GM12878 (cell line): ENCODE measurements around the gene RNF113B.

Experiments used
- CEBPB ChIP-seq, 2 experiments: fragments of 150-350 bp in 1 of 2; IDR thresholded peaks; 2 replicates each; pipeline ENCODE4 v1.6.1; 2012 to 2014; ENCODE audit warnings: low read depth in 2 of 2, low read length in 2 of 2, borderline replicate concordance in 1 of 2, inconsistent platforms in 1 of 2
- CREB1 ChIP-seq: IDR thresholded peaks from 2 replicates; pipeline ENCODE4 v1.6.1; 2012; ENCODE audit warnings: low read depth, mild to moderate bottlenecking, inconsistent platforms
- POLR2A ChIP-seq: IDR thresholded peaks from 2 replicates; pipeline ENCODE4 v1.6.1; 2011; ENCODE audit warnings: low read depth, mild to moderate bottlenecking, low read length
- POLR2AphosphoS2 ChIP-seq: IDR thresholded peaks from 2 replicates; pipeline ENCODE4 v1.6.1; 2011; ENCODE audit warnings: low read depth, mild to moderate bottlenecking, low read length, improper control_type of control experiment, moderate library complexity
- POLR2AphosphoS5 ChIP-seq: IDR thresholded peaks from 2 replicates; pipeline ENCODE4 v1.6.1; 2011; ENCODE audit warnings: mild to moderate bottlenecking, low read length, inconsistent platforms
- RFX5 ChIP-seq: IDR thresholded peaks from 2 replicates; pipeline ENCODE4 v1.6.1; 2011; ENCODE audit warnings: low read depth, low read length, improper control_type of control experiment
- ZNF274 ChIP-seq: IDR thresholded peaks from one replicate; pipeline ENCODE4 v1.8.0; 2011; ENCODE audit not compliant: insufficient read length, insufficient read depth
- TF ChIP-seq, protein P1 (sequence below): fragments of 150-350 bp; IDR thresholded peaks from 2 replicates; pipeline ENCODE4 v1.6.1; 2016; ENCODE audit warnings: low read depth, low read length
- TF ChIP-seq, protein P2 (sequence below), 3 experiments: IDR thresholded peaks in 2 of 3; conservative IDR thresholded peaks in 1 of 3; 2 replicates each; pipeline ENCODE4 v1.5.1; 2011; ENCODE audit warnings: low read depth in 3 of 3, low read length in 3 of 3, mild to moderate bottlenecking in 3 of 3, control low read depth in 2 of 3, moderate library complexity in 2 of 3, inconsistent platforms in 1 of 3, mixed read lengths in 1 of 3; ENCODE audit not compliant: control insufficient read depth in 2 of 3, insufficient read depth in 1 of 3; ENCODE audit errors: extremely low read depth in 1 of 3

DNA sequence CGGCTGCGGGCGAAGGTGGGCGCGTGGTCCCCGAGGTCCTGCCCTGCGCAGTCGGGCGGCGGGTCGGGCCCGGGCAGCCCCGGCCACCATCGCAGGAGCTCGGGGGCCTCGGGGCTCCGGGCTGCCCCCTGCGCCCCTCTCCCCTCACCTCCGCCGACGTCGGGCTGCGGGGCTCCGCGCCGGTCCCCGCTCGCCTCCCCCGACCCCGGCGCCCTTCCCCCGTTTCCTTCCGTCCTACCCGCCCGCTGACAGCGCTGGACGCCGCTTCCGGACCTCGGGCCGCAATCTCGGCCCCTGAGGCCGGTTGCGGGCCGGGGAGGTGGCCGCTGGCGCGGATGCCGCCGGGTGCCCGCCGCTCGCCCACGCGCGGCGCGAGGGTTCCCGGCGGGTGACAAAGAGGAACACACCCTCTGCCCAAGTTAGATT lies 33.5 kb downstream of the RNF113B start:
- no peak for TF ChIP-seq ZNF274
- TF ChIP-seq, protein P1, sequence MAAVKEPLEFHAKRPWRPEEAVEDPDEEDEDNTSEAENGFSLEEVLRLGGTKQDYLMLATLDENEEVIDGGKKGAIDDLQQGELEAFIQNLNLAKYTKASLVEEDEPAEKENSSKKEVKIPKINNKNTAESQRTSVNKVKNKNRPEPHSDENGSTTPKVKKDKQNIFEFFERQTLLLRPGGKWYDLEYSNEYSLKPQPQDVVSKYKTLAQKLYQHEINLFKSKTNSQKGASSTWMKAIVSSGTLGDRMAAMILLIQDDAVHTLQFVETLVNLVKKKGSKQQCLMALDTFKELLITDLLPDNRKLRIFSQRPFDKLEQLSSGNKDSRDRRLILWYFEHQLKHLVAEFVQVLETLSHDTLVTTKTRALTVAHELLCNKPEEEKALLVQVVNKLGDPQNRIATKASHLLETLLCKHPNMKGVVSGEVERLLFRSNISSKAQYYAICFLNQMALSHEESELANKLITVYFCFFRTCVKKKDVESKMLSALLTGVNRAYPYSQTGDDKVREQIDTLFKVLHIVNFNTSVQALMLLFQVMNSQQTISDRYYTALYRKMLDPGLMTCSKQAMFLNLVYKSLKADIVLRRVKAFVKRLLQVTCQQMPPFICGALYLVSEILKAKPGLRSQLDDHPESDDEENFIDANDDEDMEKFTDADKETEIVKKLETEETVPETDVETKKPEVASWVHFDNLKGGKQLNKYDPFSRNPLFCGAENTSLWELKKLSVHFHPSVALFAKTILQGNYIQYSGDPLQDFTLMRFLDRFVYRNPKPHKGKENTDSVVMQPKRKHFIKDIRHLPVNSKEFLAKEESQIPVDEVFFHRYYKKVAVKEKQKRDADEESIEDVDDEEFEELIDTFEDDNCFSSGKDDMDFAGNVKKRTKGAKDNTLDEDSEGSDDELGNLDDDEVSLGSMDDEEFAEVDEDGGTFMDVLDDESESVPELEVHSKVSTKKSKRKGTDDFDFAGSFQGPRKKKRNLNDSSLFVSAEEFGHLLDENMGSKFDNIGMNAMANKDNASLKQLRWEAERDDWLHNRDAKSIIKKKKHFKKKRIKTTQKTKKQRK, result no peak
- TF ChIP-seq, protein P2, sequence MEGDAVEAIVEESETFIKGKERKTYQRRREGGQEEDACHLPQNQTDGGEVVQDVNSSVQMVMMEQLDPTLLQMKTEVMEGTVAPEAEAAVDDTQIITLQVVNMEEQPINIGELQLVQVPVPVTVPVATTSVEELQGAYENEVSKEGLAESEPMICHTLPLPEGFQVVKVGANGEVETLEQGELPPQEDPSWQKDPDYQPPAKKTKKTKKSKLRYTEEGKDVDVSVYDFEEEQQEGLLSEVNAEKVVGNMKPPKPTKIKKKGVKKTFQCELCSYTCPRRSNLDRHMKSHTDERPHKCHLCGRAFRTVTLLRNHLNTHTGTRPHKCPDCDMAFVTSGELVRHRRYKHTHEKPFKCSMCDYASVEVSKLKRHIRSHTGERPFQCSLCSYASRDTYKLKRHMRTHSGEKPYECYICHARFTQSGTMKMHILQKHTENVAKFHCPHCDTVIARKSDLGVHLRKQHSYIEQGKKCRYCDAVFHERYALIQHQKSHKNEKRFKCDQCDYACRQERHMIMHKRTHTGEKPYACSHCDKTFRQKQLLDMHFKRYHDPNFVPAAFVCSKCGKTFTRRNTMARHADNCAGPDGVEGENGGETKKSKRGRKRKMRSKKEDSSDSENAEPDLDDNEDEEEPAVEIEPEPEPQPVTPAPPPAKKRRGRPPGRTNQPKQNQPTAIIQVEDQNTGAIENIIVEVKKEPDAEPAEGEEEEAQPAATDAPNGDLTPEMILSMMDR (IDR thresholded peaks at IDR 0.05 in 2 of 3, conservative IDR thresholded peaks at IDR 0.05 in 1 of 3; ENCODE audit: control insufficient read depth in 2 of 3, extremely low read depth in 1 of 3, insufficient read depth in 1 of 3, low read depth in 3 of 3, low read length in 3 of 3), result no peak
- TF ChIP-seq RFX5, result no peak
- no peak for TF ChIP-seq CREB1
- no peak for TF ChIP-seq POLR2A
- no peak for TF ChIP-seq CEBPB (IDR thresholded peaks at IDR 0.05; ENCODE audit: borderline replicate concordance in 1 of 2, low read depth in 2 of 2, low read length in 2 of 2)
- no peak for TF ChIP-seq POLR2AphosphoS5
- TF ChIP-seq POLR2AphosphoS2, result no peak
